IMR-90 (cell line): ENCODE data around the gene ANKRD22. TPM values are rescaled to one million over a fixed set of nuclear protein-coding genes. Genes with fewer than 3 reads are reported as not detected.

Experiments
- ATAC-seq: fragments of 200-7000 bp; cut with Tn5 transposase; 2 replicates; pipeline ENCODE4 v1.9.1; 2020; ENCODE audit warnings: low read depth, mild to moderate bottlenecking, moderate library complexity
- BruUV-seq: library from RNA; stranded (reverse); fragments of 400-500 nt; replicated peaks from 2 replicates; lab custom pipeline; 2021; lab: Mats Ljungman, UMichigan
- CTCF ChIA-PET: fragments of 300-600 bp; formaldehyde crosslinking; extraction: SDS; loops from one replicate; lab custom pipeline; 2021; ENCODE audit warnings: antibody characterized with exemption; lab: Yijun Ruan, JAX
- POLR2A ChIA-PET: fragments of 300-600 bp; sonication (Branson Sonifier 250); formaldehyde crosslinking; loops from one replicate; lab custom pipeline; 2022; ENCODE audit warnings: antibody characterized with exemption; ENCODE audit not compliant: unreplicated experiment; lab: Charles Lee
- DNase-seq: peaks from one replicate; pipeline ENCODE4 v3.0.0; 2013
- H2AFZ ChIP-seq: replicated peaks from 2 replicates; pipeline ENCODE3; 2013; ENCODE audit warnings: low read length, mild to moderate bottlenecking; ENCODE audit not compliant: poor library complexity
- H2AK5ac ChIP-seq: 2 replicates; pipeline ENCODE4 v1.6.1; 2013; ENCODE audit warnings: low read depth, low read length, inconsistent platforms
- H2AK9ac ChIP-seq: replicated peaks from 2 replicates; pipeline ENCODE3; 2013; ENCODE audit warnings: mild to moderate bottlenecking, low read depth, low read length, moderate library complexity; ENCODE audit not compliant: poor library complexity
- H2BK120ac ChIP-seq: 2 replicates; pipeline ENCODE4 v1.6.1; 2013; ENCODE audit warnings: low read depth, low read length, inconsistent platforms
- H2BK15ac ChIP-seq: 3 replicates; pipeline ENCODE4 v1.6.1; 2013; ENCODE audit warnings: low read depth, low read length, inconsistent platforms
- H2BK20ac ChIP-seq: 2 replicates; pipeline ENCODE4 v1.6.1; 2013; ENCODE audit warnings: low read depth, mild to moderate bottlenecking, inconsistent platforms, low read length, moderate library complexity
- H2BK5ac ChIP-seq: 2 replicates; pipeline ENCODE4 v1.6.1; 2013; ENCODE audit warnings: mild to moderate bottlenecking, low read depth, low read length, inconsistent platforms; ENCODE audit not compliant: poor library complexity, severe bottlenecking
- H3K14ac ChIP-seq: replicated peaks from 2 replicates; pipeline ENCODE4 v1.6.1; 2013; ENCODE audit warnings: low read depth, low read length, inconsistent platforms
- H3K18ac ChIP-seq: 2 replicates; pipeline ENCODE4 v1.6.1; 2013; ENCODE audit warnings: low read depth, low read length, control low read depth
- H3K23ac ChIP-seq: 2 replicates; pipeline ENCODE4 v1.6.1; 2013; ENCODE audit warnings: low read depth, low read length, inconsistent platforms
- H3K27ac ChIP-seq: 2 replicates; pipeline ENCODE4 v1.5.1; 2013; ENCODE audit warnings: mild to moderate bottlenecking, control low read depth, low read length; ENCODE audit not compliant: insufficient read depth
- H3K27me3 ChIP-seq: 2 replicates; pipeline ENCODE4 v1.6.1; 2013; ENCODE audit warnings: low read length; ENCODE audit not compliant: control insufficient read depth, insufficient read depth
- H3K36me3 ChIP-seq: 2 replicates; pipeline ENCODE4 v1.6.1; 2013; ENCODE audit warnings: low read length, mixed read lengths; ENCODE audit not compliant: control insufficient read depth, insufficient read depth
- H3K4ac ChIP-seq: 2 replicates; pipeline ENCODE4 v1.6.1; 2013; ENCODE audit warnings: low read depth, low read length, inconsistent platforms
- H3K4me1 ChIP-seq: 2 replicates; pipeline ENCODE4 v1.6.1; 2013; ENCODE audit warnings: low read length, mixed read lengths; ENCODE audit not compliant: control insufficient read depth, insufficient read depth
- H3K4me2 ChIP-seq: 2 replicates; pipeline ENCODE4 v1.6.1; 2013; ENCODE audit warnings: low read depth, mild to moderate bottlenecking, control low read depth, low read length, moderate library complexity
- H3K4me3 ChIP-seq: 2 replicates; pipeline ENCODE4 v1.5.1; 2013; ENCODE audit warnings: low read depth, mild to moderate bottlenecking, control low read depth, low read length, moderate library complexity; ENCODE audit not compliant: insufficient read depth
- H3K56ac ChIP-seq: 2 replicates; pipeline ENCODE4 v1.6.1; 2013; ENCODE audit warnings: low read length, inconsistent platforms; ENCODE audit not compliant: insufficient read depth; ENCODE audit errors: extremely low read depth
- H3K79me1 ChIP-seq, 2 experiments: 2 replicates each; pipeline ENCODE4 v1.6.1; 2013; ENCODE audit warnings: low read length in 2 of 2, inconsistent platforms in 1 of 2, low read depth in 1 of 2
- H3K9ac ChIP-seq: 2 replicates; pipeline ENCODE4 v1.6.1; 2013; ENCODE audit warnings: low read depth, low read length, control low read depth
- H3K9me1 ChIP-seq: 2 replicates; pipeline ENCODE4 v1.6.1; 2013; ENCODE audit warnings: low read length, inconsistent platforms; ENCODE audit not compliant: insufficient read depth
- H3K9me3 ChIP-seq: 2 replicates; pipeline ENCODE4 v1.6.1; 2013; ENCODE audit warnings: low read length; ENCODE audit not compliant: control insufficient read depth, insufficient read depth
- H4K20me1 ChIP-seq: 2 replicates; pipeline ENCODE4 v1.6.1; 2013; ENCODE audit warnings: low read length, inconsistent platforms; ENCODE audit not compliant: insufficient read depth
- H4K5ac ChIP-seq: 2 replicates; pipeline ENCODE4 v1.6.1; 2013; ENCODE audit warnings: mild to moderate bottlenecking, low read depth, low read length, control low read depth
- H4K8ac ChIP-seq, 2 experiments: 2 replicates each; pipeline ENCODE4 v1.6.1; 2013; ENCODE audit warnings: low read depth in 2 of 2, low read length in 2 of 2, control low read depth in 1 of 2, inconsistent platforms in 1 of 2
- H4K91ac ChIP-seq: 2 replicates; pipeline ENCODE4 v1.6.1; 2013; ENCODE audit warnings: low read depth, low read length, inconsistent platforms; ENCODE audit not compliant: insufficient read depth
- BHLHE40 ChIP-seq: fragments of 150-350 bp; IDR thresholded peaks from 2 replicates; pipeline ENCODE4 v1.6.1; 2016; ENCODE audit warnings: mild to moderate bottlenecking, low read depth, low read length
- CEBPB ChIP-seq: IDR thresholded peaks from 2 replicates; pipeline ENCODE4 v1.6.1; 2012; ENCODE audit warnings: low read depth, low read length, improper control_type of control experiment
- MAFK ChIP-seq: IDR thresholded peaks from 2 replicates; pipeline ENCODE4 v1.6.1; 2012; ENCODE audit warnings: low read depth, low read length, improper control_type of control experiment
- MAZ ChIP-seq: IDR thresholded peaks from 2 replicates; pipeline ENCODE4 v1.6.1; 2012; ENCODE audit warnings: low read depth, mild to moderate bottlenecking, low read length, improper control_type of control experiment, moderate library complexity, borderline replicate concordance
- MXI1 ChIP-seq: IDR thresholded peaks from 2 replicates; pipeline ENCODE4 v1.6.1; 2012; ENCODE audit warnings: low read depth, mild to moderate bottlenecking, low read length, moderate library complexity, borderline replicate concordance
- POLR2A ChIP-seq: IDR thresholded peaks from 2 replicates; pipeline ENCODE4 v1.6.1; 2012; ENCODE audit warnings: mild to moderate bottlenecking, low read depth, low read length
- RCOR1 ChIP-seq: IDR thresholded peaks from 2 replicates; pipeline ENCODE4 v1.6.1; 2012; ENCODE audit warnings: mild to moderate bottlenecking, low read length, improper control_type of control experiment; ENCODE audit not compliant: insufficient replicate concordance
- RFX5 ChIP-seq: IDR thresholded peaks from 2 replicates; pipeline ENCODE4 v1.8.0; 2012; ENCODE audit warnings: low read depth, mild to moderate bottlenecking, low read length, moderate library complexity
- USF2 ChIP-seq: fragments of 150-350 bp; IDR thresholded peaks from 2 replicates; pipeline ENCODE4 v1.6.1; 2017; ENCODE audit warnings: mild to moderate bottlenecking, antibody characterized with exemption, low read length, low read depth
- WGBS, 2 experiments: methylation state at CpG; one replicate each; pipeline versions ENCODE4 v1.1.5 to v1.1.7; 2013; ENCODE audit warnings: missing lambda C conversion rate in 2 of 2; ENCODE audit not compliant: insufficient read length in 1 of 2; ENCODE audit errors: extremely low coverage in 2 of 2; 5-methylcytosine and 5-hydroxymethylcytosine counted together
- dilution Hi-C: fragments of 300-500 bp; cut with HindIII; formaldehyde crosslinking; loops from one replicate; pipeline ENCODE4 v1.14.3; 2018; ENCODE audit warnings: low sequenced_read_pairs; ENCODE audit not compliant: unreplicated experiment
- in situ Hi-C: fragments of 300-500 bp; cut with MboI; formaldehyde crosslinking; loops from 3 replicates; pipeline ENCODE4 v1.14.3; 2019; ENCODE audit warnings: low sequenced_read_pairs, inconsistent platforms, mixed read lengths
- intact Hi-C: fragments of 100-400 bp; cut with micrococcal nuclease; formaldehyde crosslinking; loops from 2 replicates; pipeline ENCODE4 v1.10.0; 2022
- polyA plus RNA-seq, 3 experiments: library from polyadenylated mRNA; depleted of rRNA; stranded (reverse); fragments of >200 nt; gene quantifications; 2 replicates each; pipeline ENCODE4 v1.2.3, GENCODE V29; 2012; ENCODE audit warnings: low replicate concordance in 1 of 3
- total RNA-seq: library from RNA; depleted of rRNA; stranded (reverse); fragments of >200 nt; gene quantifications from 2 replicates; pipeline ENCODE4 v1.2.3, GENCODE V29; 2012

ANKRD22 gene
- total and polyA plus RNA-seq, 2 of the 4 experiments (the other 2 are of a cell fraction), result not detected

GRCh38 chr10:88866454-88866853 is 14.8 kb upstream of the ANKRD22 start:
- no peak overlapping the region for H3K9ac ChIP-seq
- no peak overlapping the region; the same call in 1 of the 2 replicates for H2BK20ac ChIP-seq
- no peaks in the 10 kb centered on the region for H4K20me1 ChIP-seq
- ATAC-seq (no peak), DNase-seq (no peak)
- CTCF ChIA-PET, result no interaction called here
- no peaks in the 10 kb centered on the region for H3K4me1 ChIP-seq
- H2AK9ac ChIP-seq, result no peak overlapping the region
- no peaks in the 10 kb centered on the region for H3K9me1 ChIP-seq
- H3K4ac ChIP-seq, result no peak overlapping the region
- no peak overlapping the region for H4K91ac ChIP-seq
- H3K56ac ChIP-seq, result no peak overlapping the region
- POLR2A ChIA-PET, result no interaction called here
- H2BK5ac ChIP-seq, result no peak overlapping the region
- no peak overlapping the region for H3K23ac ChIP-seq
- no peak overlapping the region for H2AK5ac ChIP-seq
- dilution Hi-C loops, result no loop called here
- H3K18ac ChIP-seq, result no peak overlapping the region
- H3K9me3 ChIP-seq, result no peaks in the 10 kb centered on the region
- 90% methylated on average over 2 of the region's 2 CpGs; no CpG with 5 or more reads in 1 of the 2 experiments for WGBS, 2 experiments
- no peak overlapping the region for H3K4me2 ChIP-seq
- H2BK15ac ChIP-seq, result no peak overlapping the region
- no peak overlapping the region for H3K14ac ChIP-seq
- H4K5ac ChIP-seq, result no peak overlapping the region
- no peak overlapping the region for H4K8ac ChIP-seq
- no TSS peak for BruUV-seq
- in situ Hi-C loops, result no loop called here
- intact Hi-C loops, result no loop called here
- no peak overlapping the region for H3K4me3 ChIP-seq
- H3K27ac ChIP-seq, result no peak overlapping the region
- H3K79me1 ChIP-seq, result no peaks in the 10 kb centered on the region
- H2BK120ac ChIP-seq, result no peak overlapping the region
- H3K36me3 ChIP-seq, result no peaks in the 10 kb centered on the region
- H2AFZ ChIP-seq, result no peak overlapping the region
- peaks cover 7% of the 10 kb centered on the region for H3K27me3 ChIP-seq
- TF ChIP-seq MXI1 (no peak), POLR2A (no peak), RFX5 (no peak), RCOR1 (no peak), USF2 (no peak), CEBPB (no peak), BHLHE40 (no peak), MAZ (no peak), MAFK (no peak)
